Esophagus muscularis mucosa (tissue), 4 donors: ENCODE measurements around the gene PTPRE.

Source experiments
- CTCF ChIP-seq, 3 experiments: fragments of 200-600 bp in 2 of 3; fragments of 450-650 bp in 1 of 3; sonication (generic) in 2 of 3; IDR thresholded peaks; one replicate each; pipeline ENCODE4 v1.5.1; 2017 to 2019; ENCODE audit warnings: antibody characterized with exemption in 3 of 3, mild to moderate bottlenecking in 2 of 3, moderate library complexity in 1 of 3
- EP300 ChIP-seq: sonication (generic); formaldehyde crosslinking; IDR thresholded peaks from one replicate; pipeline ENCODE4 v1.6.1; 2017; ENCODE audit warnings: antibody characterized with exemption
- POLR2A ChIP-seq: fragments of 450-650 bp; IDR thresholded peaks from one replicate; pipeline ENCODE4 v1.6.1; 2017; ENCODE audit warnings: antibody characterized with exemption, moderate library complexity, mild to moderate bottlenecking, low read depth
- POLR2AphosphoS5 ChIP-seq, 2 donors: sonication (generic); formaldehyde crosslinking; IDR thresholded peaks; one replicate each; pipeline ENCODE4 v1.6.1; 2017; ENCODE audit warnings: antibody characterized with exemption in 2 of 2

GRCh38 chr10:128092454-128092853, 185.6 kb downstream of the PTPRE start:
- TF ChIP-seq CTCF (IDR thresholded peaks at IDR 0.05) (no peak), EP300 (no peak), POLR2A (no peak), POLR2AphosphoS5 (IDR thresholded peaks at IDR 0.05) (no peak)
